Ureter (tissue), 1 donor: ENCODE measurements around the gene CRKL. TPM values are rescaled to one million over a fixed set of nuclear protein-coding genes. Genes with fewer than 3 reads are reported as not detected.
"Not testable (repeated sequence)": the region's sequence is repeated elsewhere in the genome, so short reads cannot be mapped to it uniquely, and the experiment has no call there.

ENCODE experiments used
- DNase-seq: peaks from one replicate; pipeline ENCODE4 v3.0.0-alpha.2; 2020; ENCODE audit warnings: low spot score
- total RNA-seq: library from RNA; stranded (reverse); gene quantifications from one replicate; pipeline ENCODE4 v1.2.4, GENCODE V29; 2023
- donor health status: DM: yes; HTN: yes; CAD: no.

The CRKL gene
- total RNA-seq, 1 donor from 2014 or later = 64.8 TPM

DNA sequence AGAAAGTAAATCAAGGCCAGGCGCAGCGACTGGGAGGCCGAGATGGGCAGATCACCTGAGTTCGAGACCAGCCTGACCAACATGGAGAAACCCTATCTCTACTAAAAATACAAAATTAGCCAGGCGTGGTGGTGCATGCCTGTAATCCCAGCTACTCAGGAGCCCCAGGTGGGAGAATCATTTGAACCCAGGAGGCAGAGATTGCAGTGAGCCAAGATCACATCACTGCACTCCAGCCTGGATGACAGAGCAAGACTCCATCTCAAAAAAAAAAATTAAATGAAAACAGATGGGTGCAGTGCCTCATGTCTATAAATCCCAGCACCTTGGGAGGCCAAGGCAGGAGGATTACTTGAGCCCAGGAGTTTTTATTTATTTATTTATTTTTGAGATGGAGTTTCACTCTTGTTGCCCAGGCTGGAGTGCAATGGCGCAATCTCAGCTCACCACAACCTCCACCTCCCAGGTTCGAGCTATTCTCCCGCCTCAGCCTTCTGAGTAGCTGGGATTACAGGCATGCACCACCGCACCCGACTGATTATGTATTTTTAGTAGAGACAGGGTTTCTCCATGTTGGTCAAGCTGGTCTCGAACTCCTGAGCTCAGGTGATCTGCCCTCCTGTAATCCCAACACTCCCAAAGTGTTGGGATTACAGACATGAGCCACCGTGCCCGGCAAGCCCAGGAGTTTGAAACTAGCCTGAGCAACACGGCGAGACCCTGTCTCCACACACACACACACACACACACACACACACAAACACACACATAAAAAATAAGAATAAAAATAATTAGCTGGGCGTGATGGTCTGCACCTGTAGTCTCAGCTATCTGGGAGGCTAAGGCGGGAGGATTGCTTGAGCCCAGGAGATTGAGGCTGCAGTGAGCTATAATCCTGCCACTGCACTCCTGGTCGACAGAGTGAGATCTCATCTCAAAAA lies 15.8 kb upstream of the CRKL start:
- not testable (repeated sequence) for DNase-seq

- DNase-seq = no peak
Measured at GRCh38 chr22:20903093-20903492, 14.1 kb upstream of the CRKL start.

- DNase-seq = no peak
Measured at GRCh38 chr22:20904008-20904979, 12.9 kb upstream of the CRKL start.

GRCh38 chr22:20904980-20905355 lies 12.2 kb upstream of the CRKL start:
- DNase-seq = no peak

GRCh38 chr22:20905415-20906386 lies 11.5 kb upstream of the CRKL start:
- no peak for DNase-seq

GRCh38 chr22:20906387-20906767 lies 10.8 kb upstream of the CRKL start:
- no peak for DNase-seq

GRCh38 chr22:20908717-20909116 lies 8.5 kb upstream of the CRKL start:
- DNase-seq = not testable (repeated sequence)

GRCh38 chr22:20909543-20910303 lies 7.5 kb upstream of the CRKL start:
- no peak for DNase-seq

GRCh38 chr22:20912494-20912893 lies 4.7 kb upstream of the CRKL start:
- DNase-seq = no peak

GRCh38 chr22:20918663-20919218 lies 1.5 kb downstream of the CRKL start:
- no peak for DNase-seq

DNA sequence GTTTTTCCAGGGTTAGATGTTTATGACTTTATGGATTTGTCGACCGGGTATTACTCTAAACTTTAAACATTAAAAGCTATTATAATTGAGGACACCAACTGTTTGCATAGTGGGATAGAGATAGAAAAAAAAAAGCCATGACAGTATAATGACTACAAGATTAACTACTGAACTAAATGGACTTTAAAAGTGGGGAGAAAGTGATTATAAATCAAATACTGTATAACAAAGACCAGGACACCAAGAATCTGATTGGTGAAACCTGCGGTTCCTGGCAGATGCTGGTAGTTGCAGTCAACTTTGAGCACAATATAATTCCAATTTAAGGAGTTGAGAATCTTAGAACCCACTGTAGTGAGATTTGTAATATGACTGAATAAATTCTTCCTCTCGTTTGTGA lies 2.5 kb downstream of the CRKL start:
- no peak for DNase-seq

GRCh38 chr22:20920881-20921203 lies 3.6 kb downstream of the CRKL start:
- DNase-seq = no peak

DNA sequence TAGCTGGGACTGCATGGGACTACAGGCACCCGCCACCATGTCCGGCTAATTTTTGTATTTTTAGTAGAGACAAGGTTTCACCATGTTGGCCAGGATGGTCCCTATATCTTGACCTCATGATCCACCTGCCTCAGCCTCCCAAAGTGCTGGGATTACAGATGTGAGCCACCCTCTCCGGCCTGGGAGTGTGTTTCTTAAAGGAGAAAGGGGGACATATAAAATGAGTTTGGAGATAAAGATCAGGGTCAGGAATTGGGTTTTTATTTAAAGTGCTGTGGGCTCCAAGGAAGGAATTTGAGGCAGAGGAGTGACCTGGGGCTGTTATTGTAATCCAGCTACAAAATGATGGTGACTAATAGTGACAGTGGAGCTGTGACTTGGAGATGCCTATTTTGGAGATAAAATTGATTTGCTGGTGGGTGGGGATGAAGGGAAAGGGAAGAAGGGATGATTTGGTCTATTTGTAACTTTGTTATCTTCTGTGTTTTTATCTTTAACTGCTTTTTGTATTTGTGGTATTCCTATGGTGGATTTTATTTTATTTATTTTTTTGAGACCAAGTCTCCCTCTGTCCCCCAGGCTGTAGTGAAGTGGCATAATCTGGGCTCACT lies 5.0 kb downstream of the CRKL start:
- no peak for DNase-seq

DNA sequence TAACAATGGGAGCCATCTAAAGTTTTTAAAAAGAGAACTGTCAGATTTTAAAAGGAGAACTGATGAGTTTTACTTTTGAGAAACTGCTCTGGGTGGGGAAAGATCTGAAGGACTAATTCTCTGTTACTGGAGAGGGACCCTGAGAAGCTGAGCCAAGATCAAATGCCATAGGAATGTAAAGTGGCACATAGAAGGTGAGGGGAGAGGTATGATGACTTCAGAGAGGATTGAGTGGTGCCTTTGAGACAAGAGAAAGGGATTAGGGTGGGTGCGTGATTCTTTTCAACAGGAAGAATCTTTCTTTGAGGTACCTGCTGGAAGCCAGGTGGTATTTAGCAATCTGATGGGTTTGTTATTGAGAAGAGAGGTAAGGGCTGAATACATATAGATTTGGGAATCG lies 9.0 kb downstream of the CRKL start:
- no peak for DNase-seq

GRCh38 chr22:20927940-20928572 lies 10.8 kb downstream of the CRKL start:
- DNase-seq = no peak

GRCh38 chr22:20928573-20928967 lies 11.4 kb downstream of the CRKL start:
- no peak for DNase-seq

GRCh38 chr22:20930004-20930403 lies 12.8 kb downstream of the CRKL start:
- DNase-seq = no peak

DNA sequence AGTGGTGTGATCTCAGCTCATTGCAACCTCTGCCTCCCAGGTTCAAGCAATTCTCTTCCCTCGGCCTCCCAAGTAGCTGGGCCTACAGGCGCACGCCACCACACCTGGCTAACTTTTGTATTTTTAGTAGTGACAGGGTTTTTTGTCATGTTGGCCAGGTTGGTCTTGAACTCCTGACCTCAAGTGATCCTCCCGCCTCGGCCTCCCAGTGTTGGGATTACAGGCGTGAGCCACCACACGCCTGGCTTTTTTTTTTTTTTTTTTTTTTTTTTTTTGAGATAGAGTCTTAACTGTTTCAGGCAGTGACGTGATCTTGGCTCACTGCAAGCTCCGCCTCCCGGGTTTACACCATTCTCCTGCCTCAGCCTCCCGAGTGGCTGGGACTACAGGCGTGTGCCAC lies 13.2 kb downstream of the CRKL start:
- DNase-seq = not testable (repeated sequence)

DNA sequence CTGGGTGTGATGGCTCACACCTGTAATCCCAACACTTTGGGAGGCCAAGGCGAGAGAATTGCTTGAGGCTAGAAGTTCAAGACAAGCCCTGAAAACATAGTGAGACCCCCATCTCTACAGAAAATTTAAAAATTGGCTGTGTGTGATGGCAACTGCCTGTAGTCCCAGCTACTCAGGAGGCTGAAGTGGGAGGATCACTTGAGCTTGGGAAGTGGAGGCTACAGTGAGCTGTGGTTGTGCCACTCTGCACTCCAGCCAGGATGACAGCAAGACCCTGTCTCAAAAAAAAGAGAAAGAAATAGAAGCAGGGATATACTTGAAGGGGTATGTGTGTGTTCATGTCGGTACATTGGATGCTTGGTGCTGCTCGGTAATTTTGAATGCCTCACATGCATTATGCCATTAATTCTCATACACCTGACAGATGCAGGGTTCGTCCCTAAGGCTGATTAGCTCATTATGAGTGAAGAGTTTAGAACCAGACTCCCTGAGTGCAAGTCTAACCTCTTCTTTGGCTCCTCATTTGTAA lies 14.0 kb downstream of the CRKL start:
- DNase-seq = no peak
